CD4-positive, alpha-beta T cell (primary cell): ENCODE results near the gene MCRS1. TPM values are rescaled to one million over a fixed set of nuclear protein-coding genes. Genes with fewer than 3 reads are reported as not detected.

Experiments
- ATAC-seq: fragments of 200-7000 bp; cut with Tn5 transposase; one replicate; pipeline ENCODE4 v1.10.0; 2022; ENCODE audit warnings: mild to moderate bottlenecking; ENCODE audit not compliant: poor library complexity
- CTCF ChIA-PET: fragments of 350-600 bp; sonication (Branson Sonifier 250); formaldehyde crosslinking; loops from one replicate; lab custom pipeline; 2021; ENCODE audit warnings: antibody characterized with exemption, inconsistent platforms; lab: Charles Lee
- POLR2A ChIA-PET: fragments of 350-600 bp; sonication (Branson Sonifier 250); formaldehyde crosslinking; loops from one replicate; lab custom pipeline; 2021; ENCODE audit warnings: antibody characterized with exemption, inconsistent platforms; lab: Charles Lee
- DNase-seq, 14 experiments: peaks; one replicate each; pipeline ENCODE4 v3.0.0-alpha.2; 2013 to 2020; ENCODE audit warnings: mixed read lengths in 2 of 14
- H3K27ac ChIP-seq, 2 donors: one replicate each; pipeline versions ENCODE4 v1.5.1 to v1.7.0; 2013; ENCODE audit warnings: low read length in 2 of 2, low read depth in 1 of 2, mild to moderate bottlenecking in 1 of 2
- H3K27me3 ChIP-seq, 2 experiments: 1 replicate in 1 of 2; 2 replicates in 1 of 2; pipeline versions ENCODE4 v1.6.1 to v1.7.0; 2013; ENCODE audit warnings: low read length in 2 of 2, control low read depth in 1 of 2, mild to moderate bottlenecking in 1 of 2, moderate library complexity in 1 of 2; ENCODE audit not compliant: insufficient read depth in 2 of 2, control insufficient read depth in 1 of 2
- H3K36me3 ChIP-seq: one replicate; pipeline ENCODE4 v1.6.1; 2013; ENCODE audit warnings: low read length, control low read depth; ENCODE audit not compliant: insufficient read depth
- H3K4me1 ChIP-seq: one replicate; pipeline ENCODE4 v1.6.1; 2013; ENCODE audit warnings: low read length, control low read depth; ENCODE audit not compliant: insufficient read depth
- H3K4me3 ChIP-seq: one replicate; pipeline ENCODE4 v1.5.1; 2013; ENCODE audit warnings: mild to moderate bottlenecking, low read length, moderate library complexity
- H3K9me3 ChIP-seq, 2 experiments: 1 replicate in 1 of 2; 2 replicates in 1 of 2; pipeline versions ENCODE4 v1.6.1 to v1.7.0; 2013; ENCODE audit warnings: low read length in 2 of 2, mild to moderate bottlenecking in 2 of 2, control low read depth in 1 of 2, moderate library complexity in 1 of 2; ENCODE audit not compliant: control insufficient read depth in 1 of 2, insufficient read depth in 1 of 2
- H3K27ac Mint-ChIP-seq: one replicate; pipeline ENCODE4 v1.8.0; 2020; ENCODE audit warnings: mixed read lengths
- H3K27me3 Mint-ChIP-seq: one replicate; pipeline ENCODE4 v1.8.0; 2021; ENCODE audit warnings: mixed read lengths
- H3K36me3 Mint-ChIP-seq: one replicate; pipeline ENCODE4 v1.8.0; 2021; ENCODE audit warnings: low read depth, mixed read lengths
- H3K4me1 Mint-ChIP-seq: one replicate; pipeline ENCODE4 v1.8.0; 2021; ENCODE audit warnings: low read depth, mixed read lengths
- H3K4me3 Mint-ChIP-seq: one replicate; pipeline ENCODE4 v1.8.0; 2020; ENCODE audit warnings: mild to moderate bottlenecking, mixed read lengths
- H3K9me3 Mint-ChIP-seq: one replicate; pipeline ENCODE4 v1.8.0; 2020; ENCODE audit warnings: mixed read lengths
- CTCF ChIP-seq: fragments of 200-600 bp; IDR thresholded peaks from one replicate; pipeline ENCODE4 v1.8.0; 2022; ENCODE audit warnings: antibody characterized with exemption, mild to moderate bottlenecking
- intact Hi-C, 2 experiments: fragments of 100-400 bp; cut with DNase I in 1 of 2; cut with micrococcal nuclease in 1 of 2; formaldehyde crosslinking; loops; one replicate each; pipeline versions ENCODE4 v1.15.1 to v1.9.0; 2023 to 2025; cut with DNase I, micrococcal nuclease
- total RNA-seq, 174 experiments: library from RNA in 2 of 174; stranded (reverse) in 2 of 174; gene quantifications; one replicate each; pipeline ENCODE4 v1.2.3 and lab custom pipeline; 2021 to 2026

MCRS1 gene
- total RNA-seq, 2 experiments from 2014 or later, result 49.0 to 56.4 TPM

GRCh38 chr12:49553512-49554088 is 14.3 kb downstream of the MCRS1 start:
- Histone ChIP-seq H3K4me1 (peaks cover 16% of the 10 kb centered on the region), H3K27me3 (peaks cover 4 to 14% of the 10 kb centered on the region in 2 experiments), H3K36me3 (peaks cover 14% of the 10 kb centered on the region), H3K27ac (no peak overlapping the region), H3K9me3 (peaks cover 0 to 10% of the 10 kb centered on the region in 2 experiments), H3K4me3 (no peak overlapping the region)
- Mint-ChIP-seq H3K4me3 (no peak overlapping the region), H3K36me3 (peaks cover 14% of the 10 kb centered on the region), H3K27ac (no peak overlapping the region), H3K9me3 (no peaks in the 10 kb centered on the region), H3K27me3 (peaks cover 9% of the 10 kb centered on the region), H3K4me1 (peaks cover 7% of the 10 kb centered on the region)
- TF ChIP-seq CTCF, result peak; percentile 73
- intact Hi-C loops, result loop anchor here (1.0 to 5.0 kb wide), 4 partner anchors 69 to 195 kb away; partner anchors contain the start of genes FMNL3 (in 1 of the 2) and PRPF40B (in 1 of the 2)
- POLR2A ChIA-PET, result interaction anchor here (1.5 to 2.9 kb wide), 4 partner anchors 10 to 69 kb away, joined by 3 to 6 read pairs (median 4); partner anchors contain the start of genes MCRS1 and PRPF40B
- CTCF ChIA-PET, result interaction anchor here (0.6 to 1.7 kb wide), 8 partner anchors 15 to 195 kb away, joined by 3 to 9 read pairs (median 3); partner anchors contain the start of genes KCNH3 and SPATS2
- DNase-seq (peak in 4 of 14 experiments; percentile 33 to 74 (median 66)), ATAC-seq (peak; percentile 81)

- intact Hi-C loops, result loop anchor here (1.0 to 5.0 kb wide), 4 partner anchors 70 to 195 kb away; partner anchors contain the start of genes FMNL3 (in 1 of the 2) and PRPF40B (in 1 of the 2)
- no peak overlapping the region for H3K4me3 ChIP-seq
- ATAC-seq (no peak), DNase-seq (peak in 1 of 14 experiments; percentile 5)
- H3K4me1 ChIP-seq, result peaks cover 21% of the 10 kb centered on the region
- Mint-ChIP-seq H3K36me3 (peaks cover 9% of the 10 kb centered on the region), H3K27me3 (peaks cover 14% of the 10 kb centered on the region), H3K27ac (no peak overlapping the region), H3K4me3 (no peak overlapping the region), H3K9me3 (no peaks in the 10 kb centered on the region), H3K4me1 (peaks cover 12% of the 10 kb centered on the region)
- CTCF ChIA-PET, result interaction anchor here (0.7 to 1.7 kb wide), 5 partner anchors 15 to 186 kb away, joined by 3 to 6 read pairs (median 3); partner anchors contain the start of genes KCNH3 and SPATS2
- peaks cover 6 to 17% of the 10 kb centered on the region in 2 experiments for H3K27me3 ChIP-seq
- POLR2A ChIA-PET, result interaction anchor here (1.5 to 2.9 kb wide), 3 partner anchors 12 to 70 kb away, joined by 3 to 6 read pairs (median 5); partner anchors contain the start of genes MCRS1 and PRPF40B
- peaks cover 8% of the 10 kb centered on the region for H3K36me3 ChIP-seq
- no peak overlapping the region for H3K27ac ChIP-seq
- no peak for TF ChIP-seq CTCF
- H3K9me3 ChIP-seq, result peaks cover 0 to 13% of the 10 kb centered on the region in 2 experiments
Observed at GRCh38 chr12:49552899-49553298, 15.0 kb downstream of the MCRS1 start.

- peaks cover 3% of the 10 kb centered on the region for H3K36me3 ChIP-seq
- no peak for TF ChIP-seq CTCF
- H3K9me3 Mint-ChIP-seq, result no peaks in the 10 kb centered on the region
- H3K9me3 ChIP-seq, result peaks cover 0 to 13% of the 10 kb centered on the region in 2 experiments
- H3K4me3 Mint-ChIP-seq, result no peak overlapping the region
- peaks cover 21% of the 10 kb centered on the region for H3K4me1 ChIP-seq
- intact Hi-C loops, result loop anchor here (2.0 to 5.0 kb wide), 3 partner anchors 70 to 155 kb away; partner anchors contain the start of genes FMNL3 (in 1 of the 2) and PRPF40B (in 1 of the 2)
- ChIA-PET CTCF (no interaction called here), POLR2A (interaction anchor here (2.9 kb wide), 1 partner anchor 71 kb away, joined by 6 read pairs; the partner anchor contains the start of gene PRPF40B)
- H3K36me3 Mint-ChIP-seq, result peaks cover 9% of the 10 kb centered on the region
- no peak overlapping the region for H3K27ac ChIP-seq
- H3K4me1 Mint-ChIP-seq, result peaks cover 12% of the 10 kb centered on the region
- no peak for DNase-seq
- no peak overlapping the region for H3K4me3 ChIP-seq
- peaks cover 6 to 17% of the 10 kb centered on the region in 2 experiments for H3K27me3 ChIP-seq
- no peak overlapping the region for H3K27ac Mint-ChIP-seq
- H3K27me3 Mint-ChIP-seq, result peaks cover 16% of the 10 kb centered on the region
- ATAC-seq, result no peak
Observed at GRCh38 chr12:49552425-49552824, 15.5 kb downstream of the MCRS1 start.
